Fibroblast of upper back skin (primary cell): ENCODE data around the gene ABCA7.

Experiments used
- DNase-seq: peaks from one replicate; pipeline ENCODE4 v3.0.0-alpha.2; 2013

Gene ABCA7

DNA sequence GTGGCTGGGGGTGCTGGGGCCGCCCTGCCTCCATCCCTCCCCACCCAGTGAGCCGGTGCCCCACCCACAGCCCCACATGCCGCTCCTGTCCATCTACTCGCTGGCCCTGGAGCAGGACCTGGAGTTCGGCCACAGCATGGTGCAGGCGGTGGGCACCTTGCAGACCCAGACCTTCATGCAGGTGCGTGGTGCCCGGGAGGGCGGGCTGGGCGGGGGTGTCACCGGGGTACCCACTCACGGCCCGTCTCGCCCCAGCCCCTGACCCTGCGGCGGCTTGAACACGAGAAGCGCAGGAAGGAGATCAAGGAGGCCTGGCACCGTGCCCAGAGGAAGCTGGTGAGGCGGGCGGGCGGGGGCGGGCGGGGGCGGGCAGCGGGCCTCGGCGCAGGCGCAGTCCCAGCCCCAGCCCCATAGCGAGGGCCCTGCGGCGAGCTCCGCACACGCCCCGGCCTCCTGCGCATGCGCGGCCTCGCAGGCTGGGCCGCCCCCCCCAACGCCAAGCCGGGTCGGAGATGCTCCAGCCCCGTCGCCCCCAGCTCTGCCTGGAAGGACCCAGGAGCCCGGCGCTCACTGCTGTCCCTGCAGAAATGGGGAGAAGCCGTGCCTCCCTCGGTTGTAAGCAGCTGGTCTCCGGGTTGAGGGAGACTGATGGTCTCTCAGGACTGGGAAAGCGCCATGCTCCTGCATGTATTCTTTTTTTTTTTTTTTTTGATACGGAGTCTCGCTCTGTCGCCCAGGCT, 34.8 kb downstream of the ABCA7 start:
- no peak for DNase-seq

DNA sequence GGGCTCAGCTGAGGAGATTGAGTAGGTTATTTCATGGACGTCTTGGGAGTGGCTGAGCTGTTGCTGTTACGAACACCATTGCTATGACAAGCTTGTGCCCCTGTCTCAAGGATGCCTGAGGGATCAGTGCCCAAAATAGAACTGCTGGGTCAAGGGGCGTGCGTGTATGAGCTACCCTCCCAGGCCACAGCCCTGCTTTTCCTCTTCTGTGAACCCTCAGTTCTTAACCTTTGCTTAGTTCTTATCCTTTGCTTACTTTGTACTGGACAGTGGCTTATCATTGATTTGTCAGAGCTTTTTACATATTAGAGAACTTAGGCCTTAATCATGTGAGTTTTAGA, 36.1 kb downstream of the ABCA7 start:
- no peak for DNase-seq

DNA sequence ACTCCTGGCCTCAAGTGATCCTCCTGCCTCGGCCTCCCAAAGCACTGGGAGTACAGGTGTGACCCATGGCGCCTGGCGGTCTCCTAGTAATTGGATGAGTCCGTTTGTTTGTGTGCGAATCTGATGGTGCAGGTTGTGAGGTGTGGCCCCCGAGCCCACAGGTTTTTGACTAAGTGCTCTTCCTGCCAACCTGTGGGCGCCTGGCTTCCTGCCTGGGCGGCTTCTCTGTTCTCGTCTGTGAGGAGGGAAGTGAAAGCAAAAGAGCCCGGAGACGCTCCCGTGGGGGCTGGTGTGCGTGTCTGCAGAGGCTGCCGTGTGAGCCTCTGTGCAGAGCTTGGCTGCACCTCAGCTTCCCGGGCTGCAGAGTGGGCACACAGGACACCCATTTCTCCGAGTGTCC, 37.0 kb downstream of the ABCA7 start:
- DNase-seq, result no peak

DNA sequence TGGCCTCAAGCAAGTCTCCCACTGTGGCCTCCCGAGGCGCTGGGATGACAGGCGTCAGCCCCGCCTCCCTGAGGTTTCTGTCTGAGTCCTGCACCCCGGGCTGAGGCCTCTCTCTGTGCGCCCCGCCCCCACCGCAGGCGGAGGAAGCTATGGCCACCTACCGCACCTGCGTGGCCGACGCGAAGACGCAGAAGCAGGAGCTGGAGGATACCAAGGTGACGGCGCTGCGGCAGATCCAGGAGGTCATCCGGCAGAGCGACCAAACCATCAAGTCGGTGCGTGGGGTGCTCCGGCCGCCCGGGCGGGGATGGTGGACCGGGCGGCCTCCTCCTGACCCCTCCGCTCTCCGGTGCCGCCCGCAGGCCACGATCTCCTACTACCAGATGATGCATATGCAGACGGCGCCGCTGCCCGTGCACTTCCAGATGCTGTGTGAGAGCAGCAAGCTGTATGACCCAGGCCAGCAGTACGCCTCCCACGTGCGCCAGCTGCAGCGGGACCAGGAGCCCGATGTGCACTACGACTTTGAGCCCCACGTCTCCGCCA, 39.7 kb downstream of the ABCA7 start:
- DNase-seq, result no peak

DNA sequence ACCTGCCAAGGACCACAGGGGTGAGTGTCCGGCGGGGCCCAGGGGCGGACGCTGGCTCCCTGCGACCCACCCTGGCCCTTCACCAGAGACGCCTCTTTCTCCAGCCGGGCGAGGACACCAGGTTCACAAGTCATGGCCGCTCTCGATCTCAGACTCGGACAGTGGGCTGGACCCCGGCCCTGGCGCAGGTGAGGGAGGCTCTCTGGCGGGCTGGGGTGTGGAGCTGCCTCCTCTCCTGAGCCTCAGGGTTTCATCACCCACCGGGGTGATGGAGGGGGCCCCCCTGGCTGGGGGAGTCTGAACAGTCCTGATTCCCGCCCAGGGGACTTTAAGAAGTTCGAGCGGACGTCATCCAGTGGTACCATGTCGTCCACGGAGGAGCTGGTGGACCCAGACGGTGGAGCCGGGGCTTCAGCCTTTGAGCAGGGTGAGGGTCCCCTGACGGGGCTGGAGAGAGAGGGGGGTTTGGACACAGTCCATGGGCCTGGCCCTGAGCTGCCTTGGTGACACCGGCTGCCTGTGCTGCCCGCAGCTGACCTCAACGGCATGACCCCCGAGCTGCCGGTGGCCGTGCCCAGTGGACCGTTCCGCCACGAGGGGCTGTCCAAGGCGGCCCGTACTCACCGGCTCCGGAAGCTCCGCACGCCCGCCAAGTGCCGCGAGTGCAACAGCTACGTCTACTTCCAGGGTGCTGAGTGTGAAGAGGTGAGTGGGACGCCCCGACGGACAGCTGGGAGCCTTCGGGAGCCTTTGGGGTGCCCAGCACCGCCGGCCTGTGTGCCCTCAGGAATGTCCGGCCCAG, 40.7 kb downstream of the ABCA7 start:
- DNase-seq, result no peak

DNA sequence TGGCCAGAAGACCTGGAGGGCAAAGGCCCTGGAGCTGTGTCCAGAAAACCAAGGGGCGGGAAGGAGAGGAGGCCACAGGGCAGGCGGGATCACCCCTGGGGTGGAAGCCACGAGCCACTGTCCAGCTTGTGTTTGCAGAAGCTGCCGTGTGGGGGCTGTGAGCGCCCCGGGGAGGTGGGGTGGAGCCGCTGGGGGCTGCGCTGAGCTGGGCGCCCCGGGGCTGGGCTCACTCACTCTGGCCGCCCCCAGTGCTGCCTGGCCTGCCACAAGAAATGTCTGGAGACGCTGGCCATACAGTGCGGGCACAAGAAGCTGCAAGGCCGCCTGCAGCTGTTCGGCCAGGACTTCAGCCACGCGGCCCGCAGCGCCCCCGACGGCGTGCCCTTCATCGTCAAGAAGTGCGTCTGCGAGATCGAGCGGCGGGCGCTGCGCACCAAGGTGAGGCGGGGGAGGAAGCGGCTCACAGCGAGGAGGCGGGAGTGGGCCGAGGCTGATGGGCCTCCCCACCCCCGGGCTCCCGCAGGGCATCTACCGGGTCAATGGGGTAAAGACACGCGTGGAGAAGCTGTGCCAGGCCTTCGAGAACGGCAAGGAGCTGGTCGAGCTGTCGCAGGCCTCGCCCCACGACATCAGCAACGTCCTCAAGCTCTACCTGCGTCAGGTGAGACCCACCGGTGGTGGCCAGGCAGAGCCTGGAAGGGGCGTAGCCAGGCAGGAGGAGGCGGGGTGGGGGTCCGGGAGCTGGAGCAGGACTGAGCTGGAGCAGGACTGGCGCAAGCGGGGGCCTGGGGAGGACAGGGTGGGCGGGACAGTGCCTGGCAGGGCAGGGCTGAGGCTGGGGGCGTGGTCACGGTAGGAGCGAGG, 41.6 kb downstream of the ABCA7 start:
- no peak for DNase-seq

DNA sequence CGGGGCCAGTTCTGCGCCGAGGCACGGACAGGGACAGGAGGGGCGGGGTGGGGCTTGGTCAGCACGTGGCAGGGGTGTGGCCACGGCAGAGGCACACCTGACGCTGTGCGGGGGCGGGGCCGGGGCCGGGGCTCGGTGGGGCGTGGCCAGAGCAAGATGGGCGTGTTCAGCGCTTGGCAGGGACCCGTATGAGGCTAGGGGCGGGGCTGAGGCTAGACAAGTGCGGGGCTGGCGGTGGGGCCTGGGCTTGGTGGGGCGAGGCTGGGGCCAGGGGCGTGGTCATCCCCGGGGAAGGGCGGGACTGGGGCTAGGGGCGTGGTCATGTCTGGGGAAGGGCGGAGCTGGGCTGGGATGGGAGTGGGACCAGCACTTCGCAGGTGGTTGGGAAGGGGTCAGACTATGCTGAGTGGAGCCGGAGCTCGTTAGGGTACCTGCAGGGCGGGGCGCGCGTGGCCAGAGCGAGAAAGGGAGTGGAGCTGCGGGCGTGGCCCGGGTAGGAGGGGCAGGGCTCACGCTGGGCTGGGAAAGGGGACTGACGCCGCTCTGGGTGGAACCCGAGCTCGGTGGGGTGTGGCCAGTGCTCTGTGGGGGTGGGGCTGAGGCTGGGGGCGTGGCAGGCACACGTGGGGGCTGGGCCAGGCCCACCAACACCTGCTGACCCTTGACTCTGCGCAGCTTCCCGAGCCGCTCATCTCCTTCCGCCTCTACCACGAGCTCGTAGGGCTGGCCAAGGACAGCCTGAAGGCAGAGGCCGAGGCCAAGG, 42.4 kb downstream of the ABCA7 start:
- no peak for DNase-seq

DNA sequence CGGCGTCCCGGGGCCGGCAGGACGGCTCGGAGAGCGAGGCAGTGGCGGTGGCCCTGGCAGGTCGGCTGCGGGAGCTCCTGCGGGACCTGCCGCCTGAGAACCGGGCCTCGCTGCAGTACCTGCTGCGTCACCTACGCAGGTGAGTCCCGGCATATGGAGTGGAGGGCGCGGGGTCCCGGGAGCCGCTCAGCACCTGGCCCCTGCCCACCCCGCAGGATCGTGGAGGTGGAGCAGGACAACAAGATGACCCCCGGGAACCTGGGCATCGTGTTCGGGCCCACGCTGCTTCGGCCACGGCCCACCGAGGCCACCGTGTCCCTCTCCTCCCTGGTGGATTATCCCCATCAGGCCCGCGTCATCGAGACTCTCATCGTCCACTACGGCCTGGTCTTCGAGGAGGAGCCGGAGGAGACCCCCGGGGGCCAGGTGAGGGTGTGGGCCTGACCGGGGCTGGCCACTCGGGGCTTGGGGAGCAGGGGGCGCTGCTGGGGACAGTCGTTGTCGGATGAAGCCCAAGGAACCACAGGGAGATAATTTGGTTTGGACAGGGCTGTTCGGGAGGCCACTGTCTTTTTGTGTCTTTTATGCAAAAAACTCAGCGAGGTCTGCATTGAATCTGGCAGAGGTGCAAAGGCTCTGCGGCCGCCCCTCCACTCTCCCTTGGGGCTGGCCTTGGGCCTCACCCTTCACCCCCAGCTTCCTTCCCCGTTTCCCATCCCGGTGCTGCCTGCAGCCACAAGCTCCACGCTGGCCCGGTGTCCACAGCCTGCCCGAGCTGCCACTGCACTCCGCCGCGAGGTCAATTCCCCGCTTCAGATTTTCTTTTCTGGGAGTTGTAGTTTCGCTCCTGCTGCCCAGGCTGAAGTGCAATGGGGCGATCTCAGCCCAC, 43.3 kb downstream of the ABCA7 start:
- no peak for DNase-seq

DNA sequence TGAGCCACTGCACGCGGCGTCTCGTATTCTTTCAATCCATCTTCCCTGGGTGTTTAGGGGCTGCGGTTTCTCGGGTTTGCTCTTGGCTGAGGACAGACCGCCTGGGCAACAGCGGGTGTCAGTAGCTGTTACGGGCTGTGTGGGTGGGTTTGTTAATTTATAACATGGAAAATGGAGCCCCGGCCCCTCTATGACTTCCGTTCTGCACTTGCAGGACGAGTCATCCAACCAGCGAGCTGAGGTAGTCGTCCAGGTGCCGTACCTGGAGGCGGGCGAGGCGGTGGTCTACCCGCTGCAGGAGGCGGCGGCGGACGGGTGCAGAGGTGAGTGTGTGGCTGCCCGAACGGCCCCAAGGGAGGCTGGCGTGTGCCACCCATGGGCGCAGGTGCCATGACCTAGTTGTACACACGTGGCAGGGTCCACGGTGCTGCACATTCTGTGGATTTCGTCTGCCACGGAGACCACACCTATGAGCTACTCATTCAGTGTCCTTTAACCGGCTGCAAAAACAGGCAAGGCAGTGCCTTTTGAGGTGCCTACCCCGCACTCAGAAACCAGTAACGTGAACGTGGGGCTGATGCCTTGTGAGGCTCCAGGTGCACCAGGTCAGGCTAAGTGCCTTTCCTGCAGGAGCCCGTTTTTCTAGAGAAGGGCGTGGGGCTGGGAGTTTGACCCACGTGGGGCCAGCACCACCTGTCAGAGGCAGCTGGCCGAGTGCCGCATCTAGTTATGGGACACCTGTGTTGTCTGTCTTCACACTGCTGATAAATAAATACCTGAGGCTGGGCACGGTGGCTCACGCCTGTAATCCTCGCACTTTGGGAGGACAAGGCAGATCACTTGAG, 44.3 kb downstream of the ABCA7 start:
- DNase-seq, result no peak

DNA sequence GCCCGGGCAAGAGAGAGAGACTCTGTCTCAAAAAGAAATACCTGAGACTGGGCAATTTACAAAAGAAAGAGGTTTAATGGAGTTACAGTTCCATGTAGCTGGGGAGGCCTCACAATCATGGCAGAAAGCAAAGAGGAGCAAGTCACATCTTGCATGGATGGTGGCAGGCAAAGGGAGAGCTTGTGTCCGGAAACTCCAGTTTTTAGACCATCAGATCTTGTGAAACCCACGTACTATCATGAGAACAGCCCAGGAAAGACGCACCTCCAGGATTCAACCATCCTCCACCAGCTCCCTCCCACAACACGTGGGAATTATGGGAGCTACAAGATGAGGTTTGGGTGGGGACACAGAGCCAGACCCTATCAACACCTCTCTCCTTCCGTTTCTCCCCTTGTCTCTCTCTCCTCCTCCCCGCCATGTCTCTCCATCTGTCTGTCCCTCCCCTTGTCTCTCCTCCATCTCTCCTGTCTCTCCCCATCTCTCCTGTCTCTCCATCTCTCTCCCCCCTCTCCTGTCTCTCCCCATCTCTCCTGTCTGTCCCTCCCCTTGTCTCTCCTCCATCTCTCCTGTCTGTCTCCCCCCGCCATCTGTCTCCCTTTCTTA, 45.2 kb downstream of the ABCA7 start:
- DNase-seq, result no peak

DNA sequence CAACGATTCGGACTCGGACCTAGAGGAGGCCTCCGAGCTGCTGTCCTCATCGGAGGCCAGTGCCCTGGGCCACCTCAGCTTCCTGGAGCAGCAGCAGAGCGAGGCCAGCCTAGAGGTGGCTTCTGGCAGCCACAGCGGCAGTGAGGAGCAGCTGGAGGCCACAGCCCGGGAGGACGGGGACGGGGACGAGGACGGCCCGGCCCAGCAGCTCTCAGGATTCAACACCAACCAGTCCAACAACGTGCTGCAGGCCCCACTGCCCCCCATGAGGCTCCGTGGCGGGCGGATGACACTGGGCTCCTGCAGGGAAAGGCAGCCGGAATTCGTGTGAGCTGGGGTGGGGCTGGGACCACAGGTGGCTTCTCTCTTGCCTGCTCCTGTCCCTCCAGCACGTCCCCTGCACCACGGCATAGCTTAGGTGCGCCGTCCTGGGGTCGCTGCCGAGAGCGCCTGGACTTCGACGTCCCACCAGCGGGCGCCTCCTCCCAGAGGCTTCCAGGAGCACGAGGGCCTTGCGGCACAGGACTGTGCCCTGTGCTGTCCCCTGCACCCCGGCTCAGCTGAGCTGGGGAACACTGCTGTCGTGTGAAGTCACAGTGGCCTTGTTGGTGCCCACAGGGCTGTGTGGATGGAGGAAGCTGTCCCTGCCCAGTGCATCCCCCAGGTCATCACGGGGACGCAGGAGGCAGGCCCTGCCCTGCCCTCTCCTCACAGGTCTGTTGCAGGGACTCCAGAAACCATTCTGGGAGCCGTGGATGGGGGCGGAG, 46.0 kb downstream of the ABCA7 start:
- DNase-seq, result no peak

DNA sequence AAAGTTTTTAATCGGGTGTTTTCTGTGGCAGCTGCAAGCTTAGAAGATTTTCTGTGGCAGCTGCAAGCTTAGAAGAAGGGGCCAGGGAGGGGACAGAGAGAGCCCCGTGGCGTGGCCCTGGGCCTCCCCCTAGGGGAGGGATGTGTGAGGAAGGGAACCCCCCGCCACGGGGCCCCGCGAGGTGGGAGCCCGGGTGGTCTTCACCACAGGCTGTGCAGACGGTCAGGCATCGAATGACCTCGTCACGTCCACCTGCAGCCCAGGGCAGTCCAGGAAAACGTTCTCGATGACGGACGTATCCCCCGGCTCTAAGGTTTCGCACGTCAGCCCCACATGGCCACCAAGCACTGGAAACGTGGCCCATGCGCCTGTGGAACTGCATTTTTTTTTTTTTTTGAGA, 46.7 kb downstream of the ABCA7 start:
- no peak for DNase-seq

DNA sequence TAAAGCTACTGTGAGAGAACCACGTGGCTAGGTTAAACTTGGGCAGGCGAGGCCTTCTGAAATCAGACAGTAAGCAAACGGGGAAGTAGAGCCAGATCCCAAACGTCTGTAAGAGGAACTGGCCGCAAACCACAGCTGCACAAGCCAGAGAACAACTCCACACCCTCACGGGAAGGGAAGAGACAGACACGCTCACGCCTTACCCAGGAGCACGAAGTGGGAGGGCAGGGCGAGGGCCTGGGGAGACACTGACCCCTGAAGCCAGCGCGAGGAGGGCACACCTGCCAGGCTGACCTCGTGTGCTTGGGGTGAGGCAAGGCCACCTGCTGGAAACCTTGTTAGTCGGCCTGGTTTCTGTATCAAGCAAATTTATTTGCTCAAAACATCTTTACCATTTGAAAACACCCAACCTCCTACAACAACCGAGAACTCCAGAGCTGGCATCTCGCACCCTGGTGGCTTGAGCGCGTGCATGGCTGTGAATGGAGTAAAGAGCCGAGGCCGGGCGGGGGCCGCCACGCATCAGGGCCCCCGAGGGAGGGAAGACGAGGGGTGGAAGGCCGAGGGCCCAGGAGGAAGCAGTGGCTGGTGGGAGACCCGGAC, 48.0 kb downstream of the ABCA7 start:
- no peak for DNase-seq

DNA sequence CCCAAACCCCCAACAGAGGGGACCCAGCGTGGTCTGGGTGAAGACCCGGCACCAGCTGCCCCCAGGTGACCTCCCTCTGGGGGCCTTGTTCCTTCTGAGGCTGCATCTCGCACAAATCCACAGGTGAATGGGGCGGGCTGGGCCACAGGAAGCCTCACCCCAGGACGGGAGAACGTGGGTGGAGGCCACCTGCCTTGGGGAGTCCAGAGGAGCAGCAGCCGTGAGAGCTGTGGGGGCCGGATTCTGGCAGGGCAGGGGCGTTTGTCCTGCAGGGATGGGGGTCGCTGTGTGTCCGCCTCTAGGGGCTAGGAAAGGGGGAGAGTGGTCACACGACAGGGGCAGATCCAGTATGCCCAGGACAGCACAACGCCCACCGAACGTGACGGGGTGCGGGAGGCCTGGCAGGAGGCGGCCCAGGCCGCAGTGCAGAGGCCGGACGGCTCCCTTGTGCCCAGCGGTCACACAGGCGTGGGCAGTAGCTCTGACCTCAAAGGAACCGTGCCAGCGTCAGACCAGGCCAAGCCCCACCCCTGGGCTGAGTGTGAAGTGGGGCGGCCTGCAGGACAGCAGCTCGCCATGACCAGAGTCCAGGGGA, 48.6 kb downstream of the ABCA7 start:
- DNase-seq, result no peak

DNA sequence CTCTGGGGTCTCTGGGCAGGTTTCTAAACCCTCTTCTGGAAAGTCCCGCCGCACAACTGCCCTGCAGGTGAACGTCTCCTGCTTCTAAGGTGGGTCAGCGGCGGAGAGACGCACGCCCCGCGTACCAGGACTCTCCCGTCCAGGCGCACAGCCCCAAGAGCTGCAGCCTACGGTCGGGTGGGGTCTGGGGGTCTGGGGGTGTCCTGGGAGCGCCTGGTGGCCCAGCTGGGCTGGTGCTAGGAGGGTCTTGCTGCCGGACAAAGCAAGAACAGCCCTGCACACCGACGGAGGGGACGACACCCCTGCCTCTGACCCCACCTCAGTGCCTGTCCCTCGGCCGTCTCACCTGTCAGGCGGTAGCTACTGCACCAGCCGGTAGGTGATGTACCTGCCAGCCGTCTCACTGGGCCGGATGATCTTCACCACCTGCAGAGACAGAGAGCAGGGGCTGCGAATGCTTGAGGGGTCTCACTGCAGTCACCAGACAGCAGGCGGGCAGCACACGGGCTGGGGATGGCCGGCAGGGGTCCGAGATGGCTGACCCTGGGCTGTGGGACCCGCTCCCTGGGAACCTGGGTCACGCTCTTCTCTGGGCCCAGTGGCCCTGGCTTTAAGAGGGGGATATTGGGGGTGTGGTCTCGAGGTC, 49.3 kb downstream of the ABCA7 start:
- no peak for DNase-seq

DNA sequence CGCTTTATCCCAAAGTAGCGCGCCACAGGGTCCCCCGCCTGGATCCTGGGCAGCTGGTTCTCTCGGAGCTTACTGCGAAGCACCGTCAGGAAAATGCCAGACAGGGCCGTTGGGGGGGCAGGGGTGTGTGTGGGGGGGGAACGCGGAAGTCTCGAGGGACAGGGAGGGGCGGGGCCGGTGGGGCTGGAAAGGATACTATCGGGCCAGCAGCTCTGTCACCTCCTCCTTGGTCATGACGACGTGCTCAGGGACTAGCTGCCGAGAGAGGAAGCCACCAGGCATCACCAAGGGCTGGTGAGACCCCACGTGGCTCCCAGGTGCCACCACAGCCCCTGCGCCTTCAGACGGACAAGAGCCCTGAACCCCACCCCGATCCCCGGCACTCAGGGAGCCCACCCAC, 50.0 kb downstream of the ABCA7 start:
- no peak for DNase-seq

DNA sequence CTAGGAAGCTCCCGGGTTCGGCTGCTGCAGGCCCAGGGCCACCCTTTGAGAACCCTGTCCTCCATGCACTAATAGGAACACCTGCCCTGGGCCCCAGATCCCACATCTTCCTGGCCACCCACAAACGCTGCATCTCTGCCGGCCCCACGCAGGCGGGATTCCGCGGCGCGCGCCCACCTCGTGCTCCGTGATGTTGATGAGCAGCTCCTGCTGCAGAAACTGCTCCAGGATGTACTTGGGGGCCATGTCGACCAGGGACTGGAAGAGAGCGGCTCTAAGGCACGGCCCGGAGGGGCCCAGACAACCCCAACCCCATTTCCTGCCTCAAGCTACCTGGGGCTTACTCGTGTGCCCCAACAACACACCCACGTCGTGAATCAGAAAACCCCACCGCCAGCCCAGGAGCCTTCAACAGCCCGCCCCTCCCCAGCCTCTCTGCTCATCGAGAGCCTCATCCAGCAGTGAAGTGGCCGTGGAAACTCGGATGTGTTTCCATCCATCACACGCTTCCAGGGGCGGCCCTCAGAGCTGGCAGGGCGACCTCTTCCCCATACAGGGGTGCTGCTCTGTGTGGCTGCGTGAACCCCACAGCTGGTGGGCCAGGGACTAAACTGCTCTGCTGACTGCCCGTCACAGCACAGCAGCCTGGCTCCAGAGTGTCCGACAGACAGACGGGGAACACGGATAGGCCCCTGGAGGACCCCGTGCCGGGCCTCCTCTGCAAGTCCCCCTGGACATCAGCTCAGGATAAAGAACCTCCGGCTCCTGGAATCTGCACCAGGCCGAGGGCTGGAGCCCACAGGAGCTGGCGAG, 51.0 kb downstream of the ABCA7 start:
- no peak for DNase-seq
